GM18526 (cell line): Measurements from ENCODE around the gene FAM168A.

Experiments
- POLR2A ChIP-seq: IDR thresholded peaks from 3 replicates; pipeline ENCODE4 v1.6.1; 2011; ENCODE audit not compliant: insufficient read length; ENCODE audit errors: extremely low read depth

FAM168A gene

GRCh38 chr11:73520353-73521061, 77.4 kb downstream of the FAM168A start:
- TF ChIP-seq POLR2A, result no peak

- no peak for TF ChIP-seq POLR2A
Observed at GRCh38 chr11:73519266-73519665, 78.6 kb downstream of the FAM168A start.

GRCh38 chr11:73518195-73518594, 79.7 kb downstream of the FAM168A start:
- no peak for TF ChIP-seq POLR2A

GRCh38 chr11:73516080-73516479, 81.8 kb downstream of the FAM168A start:
- TF ChIP-seq POLR2A, result no peak

GRCh38 chr11:73513707-73514106, 84.2 kb downstream of the FAM168A start:
- TF ChIP-seq POLR2A, result no peak

- no peak for TF ChIP-seq POLR2A
Observed at GRCh38 chr11:73510877-73511276, 87.0 kb downstream of the FAM168A start.

GRCh38 chr11:73510106-73510505, 87.8 kb downstream of the FAM168A start:
- TF ChIP-seq POLR2A, result no peak

- no peak for TF ChIP-seq POLR2A
Observed at GRCh38 chr11:73509188-73509587, 88.7 kb downstream of the FAM168A start.

GRCh38 chr11:73508243-73509176, 89.4 kb downstream of the FAM168A start:
- TF ChIP-seq POLR2A, result no peak

- no peak for TF ChIP-seq POLR2A
Observed at GRCh38 chr11:73507086-73507485, 90.8 kb downstream of the FAM168A start.

GRCh38 chr11:73506038-73506437, 91.9 kb downstream of the FAM168A start:
- TF ChIP-seq POLR2A, result no peak

- no peak for TF ChIP-seq POLR2A
Observed at GRCh38 chr11:73498343-73498742, 99.6 kb downstream of the FAM168A start.

- no peak for TF ChIP-seq POLR2A
Observed at GRCh38 chr11:73496134-73496533, 101.8 kb downstream of the FAM168A start.

- TF ChIP-seq POLR2A, result no peak
Observed at GRCh38 chr11:73495731-73496130, 102.2 kb downstream of the FAM168A start.

- no peak for TF ChIP-seq POLR2A
Observed at GRCh38 chr11:73493956-73494598, 103.8 kb downstream of the FAM168A start.

GRCh38 chr11:73481626-73482025, 116.3 kb downstream of the FAM168A start:
- no peak for TF ChIP-seq POLR2A
